Keratinocyte (primary cell): ENCODE measurements around the gene PRAMEF12.

ENCODE experiments used
- CTCF ChIP-seq, 3 experiments: IDR thresholded peaks in 1 of 3; conservative IDR thresholded peaks in 1 of 3; optimal IDR thresholded peaks in 1 of 3; 2 replicates in 2 of 3; 3 replicates in 1 of 3; pipeline versions ENCODE3 to v1.5.1; 2011; ENCODE audit warnings: low read length in 3 of 3, mild to moderate bottlenecking in 3 of 3, moderate library complexity in 2 of 3, control low read depth in 1 of 3, inconsistent platforms in 1 of 3; ENCODE audit not compliant: insufficient read depth in 2 of 3; ENCODE audit errors: extremely low read depth in 1 of 3
- EZH2 ChIP-seq: IDR thresholded peaks from one replicate; pipeline ENCODE4 v1.6.1; 2012; ENCODE audit warnings: inconsistent platforms, mild to moderate bottlenecking, low read length, moderate library complexity

GRCh38 chr1:12769976-12770505, 3.5 kb upstream of the PRAMEF12 start:
- TF ChIP-seq EZH2 = no peak
- no peak for TF ChIP-seq CTCF (optimal IDR thresholded peaks at IDR 0.05 in 1 of 3, IDR thresholded peaks at IDR 0.05 in 1 of 3, conservative IDR thresholded peaks at IDR 0.05 in 1 of 3; ENCODE audit: extremely low read depth in 1 of 3, insufficient read depth in 2 of 3, low read length in 3 of 3)
